DMS 273 (cell line): ENCODE results near the gene ANKEF1.
"Not testable (repeated sequence)": the region's sequence is repeated elsewhere in the genome, so short reads cannot be mapped to it uniquely, and the experiment has no call there.

Experiments
- DNase-seq: peaks from one replicate; lab custom pipeline; 2025; ENCODE audit not compliant: unreplicated experiment; lab: John Stamatoyannopoulos, UW

Gene ANKEF1

DNA sequence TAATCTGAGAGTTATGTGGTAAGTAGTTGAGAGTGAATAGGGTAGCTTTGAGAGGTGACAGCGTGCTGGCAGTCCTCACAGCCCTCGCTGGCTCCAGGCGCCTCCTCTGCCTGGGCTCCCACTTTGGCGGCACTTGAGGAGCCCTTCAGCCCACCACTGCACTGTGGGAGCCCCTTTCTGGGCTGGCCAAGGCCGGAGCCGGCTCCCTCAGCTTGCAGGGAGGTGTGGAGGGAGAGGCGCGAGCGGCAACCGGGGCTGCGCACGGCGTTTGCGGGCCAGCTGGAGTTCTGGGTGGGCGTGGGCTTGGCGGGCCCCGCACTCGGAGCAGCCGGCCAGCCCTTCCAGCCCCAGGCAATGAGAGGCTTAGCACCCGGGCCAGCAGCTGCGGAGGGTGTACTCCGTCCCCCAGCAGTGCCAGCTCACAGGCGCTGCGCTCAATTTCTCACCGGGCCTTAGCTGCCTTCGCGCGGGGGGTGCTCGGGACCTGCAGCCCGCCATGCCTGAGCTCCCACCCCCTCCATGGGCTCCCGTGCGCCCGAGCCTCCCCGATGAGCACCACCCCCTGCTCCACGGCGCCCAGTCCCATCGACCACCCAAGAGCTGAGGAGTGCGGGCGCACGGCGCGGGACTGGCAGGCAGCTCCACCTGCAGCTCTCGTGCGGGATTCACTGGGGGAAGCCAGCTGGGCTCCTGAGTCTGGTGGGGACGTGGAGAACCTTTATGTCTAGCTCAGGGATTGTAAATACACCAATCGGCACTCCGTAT lies 3.2 kb upstream of the ANKEF1 start:
- not testable (repeated sequence) for DNase-seq

DNA sequence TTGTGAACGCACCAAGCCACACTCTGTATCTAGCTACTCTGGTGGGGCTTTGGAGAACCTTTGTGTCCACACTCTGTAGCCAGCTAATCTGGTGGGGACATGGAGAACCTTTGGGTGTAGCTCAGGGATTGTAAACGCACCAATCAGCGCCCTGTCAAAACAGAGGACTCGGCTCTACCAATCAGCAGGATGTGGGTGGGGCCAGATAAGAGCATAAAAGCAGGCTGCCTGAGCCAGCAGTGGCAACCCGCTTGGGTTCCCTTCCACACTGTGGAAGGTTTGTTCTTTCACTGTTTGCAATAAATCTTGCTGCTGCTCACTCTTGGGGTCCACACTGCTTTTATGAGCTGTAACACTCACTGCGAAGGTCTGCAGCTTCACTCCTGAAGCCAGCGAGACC lies 2.5 kb upstream of the ANKEF1 start:
- not testable (repeated sequence) for DNase-seq

GRCh38 chr20:10033905-10034650 lies 709 bp upstream of the ANKEF1 start:
- no peak for DNase-seq

GRCh38 chr20:10036321-10036720 lies 1.5 kb downstream of the ANKEF1 start:
- DNase-seq, result not testable (repeated sequence)

DNA sequence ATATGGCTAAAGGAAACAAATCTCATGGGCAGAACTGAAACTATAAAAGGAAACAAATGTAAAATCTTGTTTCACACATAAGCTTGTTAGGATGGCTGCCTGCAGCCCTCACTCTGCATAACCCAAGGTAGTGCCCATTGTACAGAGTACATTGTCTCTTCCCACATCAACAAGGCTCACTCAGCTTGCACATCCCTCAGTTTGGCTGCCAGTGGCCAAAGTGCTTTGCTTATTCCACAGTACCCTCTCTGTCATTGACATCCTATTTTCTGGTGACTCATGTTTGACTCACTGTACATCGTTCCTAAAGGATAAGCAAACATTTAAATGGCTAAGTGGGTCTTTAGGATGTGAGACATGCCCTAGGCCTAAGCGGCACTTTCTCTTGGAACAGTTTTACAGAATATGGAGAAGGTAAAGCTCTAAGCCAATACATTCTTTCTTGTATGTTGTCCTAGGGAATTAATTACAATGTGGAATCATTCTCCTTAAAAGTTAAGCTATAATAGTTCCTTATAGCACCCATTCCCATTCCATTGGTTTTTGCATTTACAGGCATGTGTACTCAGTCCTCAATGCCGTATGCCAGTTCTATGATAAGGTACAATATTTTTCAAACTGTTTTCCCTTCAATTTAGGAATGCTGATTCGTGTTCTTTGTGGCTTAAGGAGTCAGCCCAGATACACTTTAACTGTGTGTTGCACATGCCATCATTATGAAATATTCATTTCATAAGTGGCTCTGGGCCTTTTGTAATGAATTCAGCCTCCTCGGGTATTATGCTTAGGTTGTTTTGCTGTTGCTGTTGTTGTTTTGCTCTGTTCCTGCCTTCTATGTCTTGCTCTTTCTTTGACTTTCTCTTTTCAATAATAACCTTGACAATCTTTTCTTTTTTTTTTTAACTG lies 5.5 kb downstream of the ANKEF1 start:
- DNase-seq, result peak; percentile 4

DNA sequence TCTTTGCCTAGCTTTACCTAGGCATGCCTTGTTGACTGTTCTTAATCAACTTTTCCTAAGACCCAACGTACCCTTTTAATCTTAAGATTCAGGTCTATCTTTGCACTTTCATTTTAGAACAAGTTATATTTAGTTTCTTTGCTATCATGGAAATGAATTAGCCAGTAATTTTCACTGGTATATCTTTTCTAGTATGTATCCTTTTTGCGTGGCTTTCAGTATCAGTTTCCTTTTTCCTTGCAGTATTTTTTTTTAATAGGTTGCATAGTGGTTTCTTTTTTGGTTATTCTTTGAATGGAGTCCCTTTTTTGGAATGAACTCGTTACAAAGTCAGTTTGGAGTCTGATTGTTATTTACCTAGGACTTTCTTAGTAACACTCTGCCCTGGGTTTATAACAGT lies 7.3 kb downstream of the ANKEF1 start:
- DNase-seq, result no peak

DNA sequence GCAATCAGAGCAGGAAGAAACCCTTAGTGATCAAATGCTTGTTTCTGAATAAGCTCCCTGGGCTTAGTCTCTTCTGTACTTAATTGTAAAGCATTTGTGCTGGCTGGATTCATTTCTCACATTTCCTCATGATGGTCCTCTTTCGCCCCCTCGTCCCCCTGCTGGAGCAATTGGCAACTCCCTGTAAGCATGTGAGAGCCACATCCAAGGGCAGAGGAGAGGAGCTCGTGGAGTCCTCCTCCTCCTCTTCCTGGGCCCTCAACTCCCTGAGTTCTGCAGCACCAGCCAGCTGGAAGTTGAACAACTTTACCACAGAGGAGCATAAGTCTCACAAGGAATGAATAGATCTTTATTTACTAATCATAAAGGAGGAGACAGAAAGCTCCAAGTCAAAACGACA lies 12.6 kb downstream of the ANKEF1 start:
- DNase-seq, result peak; percentile 62

DNA sequence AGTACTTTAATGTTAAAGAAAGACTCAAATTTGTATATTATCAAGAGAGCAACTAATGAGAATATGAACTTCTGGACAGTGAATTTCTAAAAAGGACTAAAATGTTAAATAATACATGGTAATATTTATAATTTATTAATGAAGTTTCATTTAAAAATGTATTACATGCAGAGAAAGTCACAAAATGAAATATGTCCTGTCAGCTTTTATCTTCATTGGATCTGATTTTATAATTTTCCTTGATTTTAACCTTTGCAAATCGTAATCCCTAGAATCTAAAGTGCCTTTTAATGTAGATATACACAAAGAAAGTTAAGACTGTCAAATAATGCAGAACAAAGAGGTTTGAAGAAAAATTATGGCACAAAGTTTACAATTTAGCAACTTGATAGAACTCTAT lies 16.4 kb downstream of the ANKEF1 start:
- no peak for DNase-seq

DNA sequence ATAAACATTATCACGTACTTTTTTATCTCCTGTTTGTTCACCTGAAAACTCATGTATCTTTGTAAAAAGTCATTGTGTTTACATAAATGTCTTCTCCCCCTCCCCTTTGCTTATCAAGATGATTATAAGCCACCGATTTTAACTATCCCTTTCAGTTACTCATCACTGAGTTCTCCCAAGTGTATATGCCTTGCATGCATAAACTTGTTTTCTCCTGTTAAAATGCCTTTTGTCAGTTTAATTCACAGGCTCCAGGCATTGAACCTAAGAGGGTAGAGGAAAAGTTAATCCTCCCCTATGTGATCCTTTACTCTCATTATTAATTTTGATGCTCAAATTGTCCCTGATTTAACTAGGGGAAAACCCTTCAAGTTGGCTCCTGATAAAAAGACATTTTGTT lies 24.2 kb downstream of the ANKEF1 start:
- DNase-seq, result no peak

DNA sequence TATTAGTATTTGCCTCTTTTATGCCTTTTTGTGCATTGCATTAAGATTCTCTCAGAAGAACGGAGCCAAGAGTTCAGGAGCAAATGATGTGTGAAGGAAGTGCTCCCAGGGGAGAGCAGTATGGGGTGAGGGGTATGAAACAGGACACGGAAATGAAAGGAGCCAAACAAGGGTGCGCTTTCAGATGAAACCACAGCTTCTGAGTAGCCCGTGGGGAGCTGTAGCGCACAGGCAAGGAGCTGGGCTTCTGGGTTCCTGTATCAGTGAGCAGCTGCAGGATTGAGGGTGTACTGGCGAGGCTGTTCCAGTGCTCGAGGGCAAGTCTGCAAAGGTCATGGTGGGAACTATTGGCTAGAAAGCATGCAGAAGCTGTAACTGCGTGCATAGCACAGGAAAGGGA lies 25.4 kb downstream of the ANKEF1 start:
- peak; percentile 39 for DNase-seq

DNA sequence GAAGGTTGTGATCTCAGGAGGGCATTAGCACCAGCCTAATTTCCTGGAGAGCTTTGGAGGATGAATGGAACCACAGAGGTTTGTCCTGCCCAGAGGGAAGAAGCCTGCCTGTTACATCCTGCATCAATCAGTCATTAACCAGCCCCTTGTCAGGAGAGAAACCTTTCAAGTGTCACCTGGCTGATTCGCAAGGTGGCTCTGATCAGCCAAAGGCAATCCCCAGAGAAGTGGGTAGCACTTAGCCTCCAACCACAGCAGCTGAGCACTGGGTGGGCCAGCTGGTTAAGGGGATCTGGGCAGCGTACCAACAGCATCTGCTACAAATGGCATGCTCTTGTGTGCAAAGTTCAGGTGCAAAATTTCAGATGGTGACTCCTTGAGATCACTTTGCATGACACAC lies 26.9 kb downstream of the ANKEF1 start:
- peak; percentile 90 for DNase-seq

DNA sequence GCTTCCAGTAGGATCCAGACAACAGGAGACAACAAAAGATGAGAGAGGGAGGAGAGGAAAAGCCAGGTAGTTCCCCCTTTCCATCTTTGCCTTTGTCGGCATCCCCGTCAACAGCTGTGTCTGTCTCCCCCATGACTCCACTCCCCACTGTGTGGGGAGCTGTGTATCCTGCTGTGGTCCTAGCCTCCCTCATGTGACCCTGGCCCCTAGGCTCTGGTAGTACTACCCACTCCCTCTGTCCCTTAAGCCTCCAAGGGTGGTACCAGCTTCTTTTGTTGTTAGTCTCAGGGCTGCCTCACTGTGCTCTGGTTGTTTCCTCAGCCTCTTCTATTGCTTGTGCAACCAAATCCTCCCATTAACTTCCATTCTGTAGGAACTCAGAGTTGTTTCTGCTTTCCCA lies 28.7 kb downstream of the ANKEF1 start:
- DNase-seq, result no peak

DNA sequence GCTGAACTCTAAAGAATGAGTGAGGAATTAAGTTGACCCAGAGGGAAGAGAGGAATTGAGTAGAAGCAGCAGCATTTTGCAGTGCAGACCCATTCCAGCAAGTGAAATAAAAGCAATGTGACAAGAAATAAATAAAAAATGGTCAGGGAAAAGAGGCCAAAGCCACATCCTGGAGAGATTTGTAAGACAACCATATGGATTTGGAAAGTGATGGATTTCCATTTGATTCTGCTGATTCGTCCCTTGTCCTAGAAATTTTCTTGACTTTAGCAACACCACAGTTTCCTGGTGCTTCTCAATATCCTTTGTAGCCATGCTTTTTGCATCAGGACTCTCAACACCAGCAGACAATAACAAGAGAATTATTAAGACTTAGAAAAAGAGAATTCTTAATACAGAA lies 29.8 kb downstream of the ANKEF1 start:
- no peak for DNase-seq

- no peak for DNase-seq
Measured at GRCh38 chr20:10065154-10065833, 30.5 kb downstream of the ANKEF1 start.

DNA sequence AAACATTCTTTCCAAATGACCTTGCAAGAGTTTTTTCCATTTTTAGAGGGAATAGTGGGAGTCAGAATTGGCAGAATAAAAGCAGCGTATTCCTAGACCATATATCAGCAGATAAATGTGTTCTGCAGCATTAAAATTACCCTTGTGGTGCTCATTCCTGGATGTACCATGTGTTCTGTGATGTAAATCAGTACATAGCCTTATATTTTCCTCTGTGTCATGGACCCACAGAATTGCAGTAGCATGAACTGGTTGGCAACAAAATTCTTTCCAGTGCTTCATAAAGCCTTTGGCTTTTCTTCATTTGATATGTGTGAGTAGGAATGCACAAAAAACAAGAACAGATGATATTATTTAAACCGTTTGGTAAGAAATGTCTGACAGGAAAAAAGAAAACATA lies 32.5 kb downstream of the ANKEF1 start:
- DNase-seq, result no peak

- peak; percentile 26 for DNase-seq
Measured at GRCh38 chr20:10074513-10074912, 39.7 kb downstream of the ANKEF1 start.

DNA sequence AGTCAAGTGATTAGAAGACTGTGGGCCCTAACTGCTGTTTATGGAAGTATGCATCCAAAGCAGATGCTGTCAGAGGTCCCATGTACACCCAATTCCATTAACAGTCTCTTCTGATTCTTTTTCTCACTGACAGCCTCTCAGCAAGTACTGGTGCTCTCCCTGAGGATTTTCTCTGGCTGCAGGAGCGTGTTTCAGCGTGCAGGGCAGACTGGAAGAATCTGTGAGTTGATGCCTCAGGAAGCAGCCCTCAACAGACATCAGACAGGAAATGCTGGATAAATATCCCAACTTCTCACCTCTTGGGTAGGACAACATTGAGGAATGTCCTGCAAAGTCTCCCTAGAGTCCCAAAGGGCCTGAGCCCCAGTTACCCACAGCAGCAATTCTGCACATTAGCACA lies 40.8 kb downstream of the ANKEF1 start:
- DNase-seq, result no peak

GRCh38 chr20:10076126-10077080 lies 41.6 kb downstream of the ANKEF1 start:
- no peak for DNase-seq

DNA sequence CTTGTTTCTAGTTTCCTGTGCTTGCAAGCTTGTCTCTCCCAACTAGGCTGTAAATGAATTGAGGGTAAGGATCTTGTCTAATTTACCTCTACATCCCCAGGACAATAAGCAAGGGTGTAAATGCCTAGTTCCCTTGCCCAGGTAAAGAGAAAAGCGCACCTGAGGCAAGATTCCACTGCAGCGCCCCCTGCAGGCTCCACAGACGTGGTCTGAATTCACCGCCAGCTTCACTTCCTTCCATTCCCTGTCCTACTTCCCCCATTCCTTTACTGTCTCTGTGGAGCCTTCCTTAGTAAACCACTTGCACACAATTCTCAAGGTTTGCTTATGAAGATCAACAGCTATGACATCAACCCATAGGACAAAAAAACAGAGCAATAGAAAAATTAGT lies 42.3 kb downstream of the ANKEF1 start:
- no peak for DNase-seq

DNA sequence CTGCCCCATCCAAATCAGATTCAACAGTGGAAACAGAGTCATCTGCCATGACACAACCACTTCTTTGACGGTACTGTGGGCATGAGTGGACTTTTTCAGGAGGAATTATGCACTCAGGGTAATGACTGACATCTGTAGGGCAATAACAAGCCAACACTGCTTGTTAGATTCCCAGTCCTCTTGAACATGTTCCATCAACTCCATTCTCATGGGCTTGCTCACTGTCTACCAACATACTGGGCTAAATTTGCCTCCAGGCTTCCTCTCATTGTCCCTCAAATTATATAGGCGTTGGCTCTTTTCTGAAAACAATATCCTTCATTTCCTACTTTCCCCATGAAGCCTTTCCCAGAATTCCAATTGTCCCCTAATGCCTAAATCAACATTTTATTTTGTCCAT lies 43.1 kb downstream of the ANKEF1 start:
- DNase-seq, result no peak
